Loucy (cell line): ENCODE results near the gene SRC.

Experiments
- CTCF ChIP-seq: fragments of 200-600 bp; sonication (generic); conservative IDR thresholded peaks from 2 replicates; pipeline ENCODE4 v1.5.1; 2014; ENCODE audit warnings: mild to moderate bottlenecking, antibody characterized with exemption, low read length
- EZH2phosphoT487 ChIP-seq: fragments of 200-600 bp; IDR thresholded peaks from 2 replicates; pipeline ENCODE4 v1.6.1; 2018; ENCODE audit warnings: antibody characterized with exemption, mild to moderate bottlenecking, moderate library complexity, borderline replicate concordance

GRCh38 chr20:37426978-37427377 lies 81.0 kb downstream of the SRC start:
- no peak for TF ChIP-seq CTCF
- no peak for TF ChIP-seq EZH2phosphoT487
